Activated CD4-positive, alpha-beta T cell treated with anti-CD3 and anti-CD28 coated beads, Interleukin-2, amount 10 ng/mL, durations not matched to agents 7 days and 5 days (primary cell): ENCODE results near the gene PWP2. TPM values are rescaled to one million over a fixed set of nuclear protein-coding genes. Genes with fewer than 3 reads are reported as not detected.
"Not testable (repeated sequence)": the region's sequence is repeated elsewhere in the genome, so short reads cannot be mapped to it uniquely, and the experiment has no call there.

ENCODE experiments used
- CTCF ChIA-PET: fragments of 350-600 bp; sonication (Branson Sonifier 250); formaldehyde crosslinking; loops from one replicate; lab custom pipeline; 2021; ENCODE audit warnings: antibody characterized with exemption; lab: Charles Lee
- POLR2A ChIA-PET: fragments of 350-600 bp; sonication (Branson Sonifier 250); formaldehyde crosslinking; loops from one replicate; lab custom pipeline; 2021; ENCODE audit warnings: antibody characterized with exemption; lab: Charles Lee
- DNase-seq: peaks from one replicate; pipeline ENCODE4 v3.0.0-alpha.2; 2020
- H3K27ac Mint-ChIP-seq: one replicate; pipeline ENCODE4 v1.8.0; 2021; ENCODE audit warnings: mild to moderate bottlenecking, moderate library complexity, mixed read lengths
- H3K27me3 Mint-ChIP-seq: one replicate; pipeline ENCODE4 v1.8.0; 2021; ENCODE audit warnings: mixed read lengths
- H3K36me3 Mint-ChIP-seq: one replicate; pipeline ENCODE4 v1.8.0; 2021; ENCODE audit warnings: low read depth, mixed read lengths
- H3K4me1 Mint-ChIP-seq: one replicate; pipeline ENCODE4 v1.8.0; 2021; ENCODE audit warnings: mixed read lengths
- H3K4me3 Mint-ChIP-seq: one replicate; pipeline ENCODE4 v1.8.0; 2021; ENCODE audit warnings: mild to moderate bottlenecking, moderate library complexity, mixed read lengths
- H3K9me3 Mint-ChIP-seq: one replicate; pipeline ENCODE4 v1.8.0; 2021; ENCODE audit warnings: mixed read lengths
- total RNA-seq, 2 experiments: library from RNA; stranded (reverse); gene quantifications; one replicate each; pipeline ENCODE4 v1.2.3, GENCODE V29; 2021

Gene PWP2
- total RNA-seq, 2 experiments from 2014 or later, result 24.2 to 29.0 TPM

DNA sequence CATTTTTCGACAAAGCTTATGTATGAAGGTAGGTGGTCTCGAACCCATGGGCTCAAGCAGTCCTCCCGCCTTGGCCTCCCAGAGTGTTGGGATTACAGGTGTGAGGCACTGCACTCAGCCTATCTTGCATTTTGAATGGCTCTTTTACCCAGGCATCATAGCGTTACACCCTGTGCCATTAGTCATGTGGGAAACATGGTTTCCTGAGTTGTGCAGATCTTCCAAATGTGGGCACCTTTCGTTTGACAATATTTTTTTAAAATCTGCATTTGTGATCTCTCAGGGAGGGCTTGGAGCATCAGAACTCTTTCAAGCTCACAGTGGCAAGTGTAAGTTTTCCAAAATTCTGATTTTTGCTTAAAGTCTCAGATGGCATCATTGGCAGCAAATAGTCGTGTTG, 8.7 kb upstream of the PWP2 start:
- DNase-seq, POLR2A ChIA-PET, H3K4me3 Mint-ChIP-seq, H3K27ac Mint-ChIP-seq, CTCF ChIA-PET, H3K27me3 Mint-ChIP-seq, H3K4me1 Mint-ChIP-seq, H3K9me3 Mint-ChIP-seq: not testable (repeated sequence)
- H3K36me3 Mint-ChIP-seq, result peaks cover 11% of the 10 kb centered on the region

DNA sequence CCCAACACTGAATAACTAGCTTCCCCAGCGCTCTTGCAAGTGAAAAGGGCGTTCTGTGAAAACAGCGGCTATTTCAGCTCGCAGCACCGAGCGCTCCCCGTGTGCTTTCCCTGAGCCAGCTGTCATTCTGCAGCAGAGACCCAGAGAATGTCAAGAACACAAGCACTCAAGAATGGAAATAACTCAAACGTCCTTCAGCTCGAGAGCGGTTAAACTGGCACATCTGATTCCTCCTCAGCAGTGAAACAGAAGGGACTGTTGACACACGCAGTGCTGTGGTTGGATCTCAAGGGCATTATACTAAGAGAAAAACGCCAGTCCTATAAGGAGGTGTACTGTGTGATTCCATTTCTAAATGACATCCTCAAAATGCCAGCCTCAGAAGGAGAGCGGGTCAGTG, 8.2 kb upstream of the PWP2 start:
- H3K27ac Mint-ChIP-seq, DNase-seq, H3K27me3 Mint-ChIP-seq, H3K4me1 Mint-ChIP-seq, CTCF ChIA-PET, H3K4me3 Mint-ChIP-seq, H3K9me3 Mint-ChIP-seq, POLR2A ChIA-PET, H3K36me3 Mint-ChIP-seq: not testable (repeated sequence)

DNA sequence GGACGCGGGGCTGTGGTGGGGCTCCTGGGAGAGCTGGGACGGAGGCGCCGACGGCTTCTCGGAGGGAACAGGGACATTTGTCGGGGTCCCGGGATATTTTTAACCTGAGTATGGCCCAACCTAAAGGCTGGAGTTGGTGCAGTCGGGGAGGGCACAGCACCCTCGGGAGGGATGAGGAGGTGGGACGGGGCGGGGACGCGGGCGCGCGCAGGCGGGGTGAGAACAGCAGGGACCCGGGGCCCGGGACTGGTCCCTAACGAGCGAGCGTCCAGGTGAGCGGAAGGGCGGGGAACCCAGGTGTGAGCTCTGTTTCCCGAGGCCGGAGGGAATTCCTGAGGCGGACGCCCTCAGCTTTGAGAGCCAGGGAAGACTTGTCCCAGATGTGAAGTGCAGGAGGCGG, 390 bp downstream of the PWP2 start:
- H3K27ac Mint-ChIP-seq, H3K4me3 Mint-ChIP-seq, DNase-seq, POLR2A ChIA-PET, CTCF ChIA-PET, H3K4me1 Mint-ChIP-seq, H3K36me3 Mint-ChIP-seq, H3K9me3 Mint-ChIP-seq, H3K27me3 Mint-ChIP-seq: not testable (repeated sequence)

DNA sequence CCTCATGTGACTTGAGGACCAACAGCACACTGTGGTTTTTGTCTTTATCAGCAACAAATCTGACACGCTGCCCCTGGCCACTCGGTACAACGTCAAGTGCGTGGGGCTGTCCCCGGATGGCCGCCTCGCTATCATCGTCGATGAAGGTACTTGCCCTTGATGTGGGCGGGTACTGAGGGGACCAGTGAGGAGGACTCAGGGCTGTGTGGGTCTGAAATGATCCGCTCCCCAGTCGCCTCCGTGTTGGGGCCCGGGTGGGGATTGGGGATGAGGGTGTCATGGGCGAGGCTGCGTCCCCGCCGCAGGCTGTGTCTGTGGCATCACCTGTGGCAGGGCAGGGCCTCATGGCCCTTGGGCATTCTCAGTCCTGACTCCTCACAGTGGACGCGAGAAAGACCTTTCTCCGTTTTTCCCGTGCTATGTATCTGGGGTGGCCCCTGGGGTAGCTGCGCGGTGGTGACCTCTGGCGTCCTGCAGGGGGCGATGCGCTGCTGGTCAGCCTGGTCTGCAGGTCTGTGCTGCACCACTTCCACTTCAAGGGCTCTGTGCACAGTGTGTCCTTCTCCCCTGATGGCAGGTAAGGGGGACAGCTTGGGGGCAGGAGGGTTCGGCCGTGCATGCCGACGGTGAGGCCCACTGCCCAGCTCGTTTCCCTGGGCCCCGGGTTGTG, 6.6 kb downstream of the PWP2 start:
- H3K27ac Mint-ChIP-seq, H3K36me3 Mint-ChIP-seq, POLR2A ChIA-PET, H3K27me3 Mint-ChIP-seq, H3K9me3 Mint-ChIP-seq, H3K4me3 Mint-ChIP-seq, CTCF ChIA-PET, H3K4me1 Mint-ChIP-seq: not testable (repeated sequence)
- DNase-seq, result peak; percentile 24

DNA sequence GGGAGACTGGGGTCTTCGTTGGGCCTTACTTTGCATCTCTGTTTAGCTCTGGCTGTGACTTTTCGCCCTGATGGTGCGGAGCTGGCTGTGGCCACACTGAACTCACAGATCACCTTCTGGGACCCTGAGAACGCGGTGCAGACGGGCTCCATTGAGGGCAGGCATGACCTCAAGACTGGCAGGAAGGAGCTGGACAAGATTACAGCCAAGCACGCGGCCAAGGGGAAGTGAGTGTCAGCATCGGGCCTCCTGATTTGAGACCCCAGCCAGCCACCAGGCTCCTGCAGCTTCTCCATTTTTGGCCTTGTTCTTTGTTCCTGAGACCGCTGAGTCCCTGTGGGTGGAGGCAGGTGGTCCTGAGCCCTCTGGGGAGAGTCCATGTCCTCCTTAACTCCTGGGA, 14.9 kb downstream of the PWP2 start:
- CTCF ChIA-PET, H3K9me3 Mint-ChIP-seq: not testable (repeated sequence)

DNA sequence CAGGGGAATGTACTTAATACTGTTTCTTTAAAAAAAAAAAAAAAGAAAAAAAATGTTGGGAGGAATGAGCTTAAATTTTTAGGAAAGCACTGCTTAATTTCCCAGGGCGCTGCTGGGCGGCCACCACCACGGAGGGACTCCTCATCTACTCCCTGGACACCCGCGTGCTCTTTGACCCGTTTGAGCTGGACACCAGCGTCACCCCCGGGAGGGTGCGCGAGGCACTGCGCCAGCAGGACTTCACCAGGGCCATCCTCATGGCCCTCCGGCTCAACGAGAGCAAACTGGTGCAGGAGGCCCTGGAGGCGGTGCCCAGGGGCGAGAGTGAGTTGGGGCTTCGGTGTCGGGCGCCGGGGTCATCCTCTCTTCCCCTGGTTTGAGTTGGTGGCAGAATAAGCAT, 20.6 kb downstream of the PWP2 start:
- CTCF ChIA-PET, H3K4me3 Mint-ChIP-seq, H3K27me3 Mint-ChIP-seq: not testable (repeated sequence)

More for the DNA sequence above, 14.9 kb downstream of the PWP2 start:
- H3K27ac Mint-ChIP-seq, H3K4me1 Mint-ChIP-seq, POLR2A ChIA-PET, H3K27me3 Mint-ChIP-seq, H3K36me3 Mint-ChIP-seq, DNase-seq, H3K4me3 Mint-ChIP-seq: not testable (repeated sequence)

DNA sequence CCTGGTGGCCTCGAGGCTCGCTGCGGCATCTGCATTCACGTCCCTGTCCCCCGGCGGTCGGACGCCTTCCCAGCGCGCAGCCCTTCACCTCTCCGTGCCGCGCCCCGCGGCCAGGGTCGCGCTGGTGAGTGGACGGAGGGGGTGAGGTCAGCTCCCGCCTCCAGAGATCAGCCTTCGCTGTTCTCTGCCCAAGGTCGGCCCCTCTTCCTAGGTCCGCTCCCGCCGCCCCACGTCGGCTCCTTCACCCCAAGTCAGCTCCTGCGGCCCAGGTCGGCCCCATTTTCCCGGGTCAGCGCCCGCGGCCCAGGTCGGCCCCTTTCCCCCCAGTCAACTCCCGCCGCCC, 26.5 kb downstream of the PWP2 start:
- H3K36me3 Mint-ChIP-seq, H3K27ac Mint-ChIP-seq, POLR2A ChIA-PET, CTCF ChIA-PET, DNase-seq, H3K4me1 Mint-ChIP-seq, H3K27me3 Mint-ChIP-seq, H3K9me3 Mint-ChIP-seq: not testable (repeated sequence)
- peak overlapping the region; percentile 58 for H3K4me3 Mint-ChIP-seq

More for the DNA sequence above, 20.6 kb downstream of the PWP2 start:
- H3K27ac Mint-ChIP-seq, H3K4me1 Mint-ChIP-seq, H3K36me3 Mint-ChIP-seq, POLR2A ChIA-PET, DNase-seq, H3K9me3 Mint-ChIP-seq: not testable (repeated sequence)

DNA sequence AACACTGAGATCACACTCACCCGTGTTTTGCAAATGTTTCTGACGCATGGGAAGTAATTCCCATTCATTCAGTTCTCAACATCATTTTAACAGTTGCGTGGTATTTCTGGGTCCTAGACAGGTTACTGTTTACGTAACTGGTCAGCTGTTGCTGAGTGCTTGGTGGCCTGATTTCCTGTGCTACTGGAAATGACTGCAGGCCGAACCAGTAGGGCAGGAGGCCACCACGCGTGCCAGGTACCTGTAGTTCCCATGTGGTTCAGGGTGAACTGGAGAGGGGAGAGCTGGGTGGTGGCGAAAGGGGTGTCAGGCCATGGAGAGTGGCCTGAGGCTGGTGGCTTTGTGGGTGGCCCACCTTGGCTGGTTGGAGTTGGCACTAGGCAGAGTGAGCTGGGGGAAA, 27.5 kb downstream of the PWP2 start:
- H3K9me3 Mint-ChIP-seq, H3K4me1 Mint-ChIP-seq, CTCF ChIA-PET, DNase-seq, POLR2A ChIA-PET, H3K4me3 Mint-ChIP-seq, H3K27ac Mint-ChIP-seq, H3K27me3 Mint-ChIP-seq, H3K36me3 Mint-ChIP-seq: not testable (repeated sequence)

DNA sequence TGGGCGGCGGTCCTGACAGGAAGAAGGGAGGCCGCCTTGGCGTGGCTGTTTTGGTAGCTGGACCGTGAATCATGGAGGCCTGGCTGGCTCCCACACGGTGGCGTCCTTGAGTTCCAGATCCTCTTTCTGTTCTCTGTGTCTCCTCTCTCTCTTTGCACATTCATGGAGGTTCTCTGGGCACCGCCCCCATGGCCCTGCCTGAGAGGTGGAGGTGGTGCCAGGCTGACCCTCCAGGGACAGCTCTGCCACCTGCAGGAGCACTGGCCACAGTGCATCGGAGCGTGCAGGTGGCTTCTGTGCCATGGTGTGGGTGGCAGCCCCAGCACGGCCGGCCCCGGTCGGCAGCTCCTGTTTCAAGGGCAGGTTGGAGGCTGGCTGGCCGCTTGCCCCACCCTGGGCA, 30.8 kb downstream of the PWP2 start:
- H3K4me1 Mint-ChIP-seq, CTCF ChIA-PET, H3K27ac Mint-ChIP-seq, H3K27me3 Mint-ChIP-seq, POLR2A ChIA-PET, H3K4me3 Mint-ChIP-seq, H3K36me3 Mint-ChIP-seq, H3K9me3 Mint-ChIP-seq: not testable (repeated sequence)
- peak; percentile 17 for DNase-seq

DNA sequence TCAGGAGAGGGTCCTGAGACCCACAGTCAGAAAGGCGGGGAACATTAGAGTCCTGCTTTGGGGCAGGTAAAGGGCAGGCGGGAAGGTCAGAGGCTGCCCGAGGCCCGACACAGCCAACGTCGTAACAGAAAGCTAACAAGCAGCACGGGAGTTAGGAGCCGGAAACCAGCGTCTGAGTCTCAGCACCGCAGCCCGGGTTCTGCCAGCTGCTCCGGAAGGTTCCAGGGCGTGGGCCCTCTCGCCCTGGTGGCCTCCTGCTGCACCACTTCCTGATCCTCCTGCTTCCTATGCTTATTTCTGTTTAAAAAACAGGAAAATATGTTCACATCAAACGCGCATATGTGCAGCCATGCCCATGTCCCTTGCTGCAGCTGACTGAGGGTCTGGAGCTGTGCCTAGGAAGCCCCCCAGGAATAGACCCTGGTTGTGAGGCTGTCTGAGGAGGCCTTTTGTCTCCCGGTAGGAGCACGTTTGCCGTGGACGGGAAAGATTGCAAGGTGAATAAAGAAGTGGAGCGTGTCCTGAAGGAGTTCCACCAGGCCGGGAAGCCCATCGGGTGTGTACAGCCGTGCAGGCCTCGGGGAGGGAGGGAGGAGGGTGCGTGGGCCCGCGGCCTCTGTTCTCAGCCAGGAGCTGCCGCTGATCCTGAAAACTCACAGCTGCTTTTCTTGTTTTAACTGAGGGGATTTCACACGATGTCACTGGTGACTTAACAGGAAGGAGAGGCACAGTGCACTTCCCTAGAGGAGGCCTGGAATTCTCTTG, 32.8 kb downstream of the PWP2 start:
- CTCF ChIA-PET, POLR2A ChIA-PET, H3K36me3 Mint-ChIP-seq, H3K4me1 Mint-ChIP-seq, H3K9me3 Mint-ChIP-seq, DNase-seq, H3K4me3 Mint-ChIP-seq, H3K27me3 Mint-ChIP-seq: not testable (repeated sequence)
- peak overlapping the region; percentile 9 for H3K27ac Mint-ChIP-seq

DNA sequence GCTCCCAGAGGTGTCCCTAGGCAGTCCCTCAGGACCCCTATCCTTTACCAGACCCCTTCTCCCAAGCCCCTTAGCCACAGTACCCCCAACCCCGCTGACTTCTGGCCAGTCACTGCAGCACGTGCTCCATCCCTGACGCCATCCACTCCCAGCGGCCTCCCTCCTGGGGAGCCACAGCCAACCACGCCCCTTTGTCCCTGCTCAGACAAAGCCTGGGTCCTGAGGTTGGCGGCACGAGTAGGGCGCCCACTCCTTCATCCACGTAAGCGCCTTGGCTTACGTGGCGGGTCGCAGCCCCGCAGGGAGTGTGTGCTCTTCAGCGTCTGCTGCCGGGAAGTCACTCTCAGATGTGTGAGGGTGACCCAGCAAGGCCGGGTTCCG, 33.3 kb downstream of the PWP2 start:
- DNase-seq, H3K27ac Mint-ChIP-seq, H3K36me3 Mint-ChIP-seq, H3K4me3 Mint-ChIP-seq, H3K27me3 Mint-ChIP-seq, H3K9me3 Mint-ChIP-seq, H3K4me1 Mint-ChIP-seq, POLR2A ChIA-PET, CTCF ChIA-PET: not testable (repeated sequence)

DNA sequence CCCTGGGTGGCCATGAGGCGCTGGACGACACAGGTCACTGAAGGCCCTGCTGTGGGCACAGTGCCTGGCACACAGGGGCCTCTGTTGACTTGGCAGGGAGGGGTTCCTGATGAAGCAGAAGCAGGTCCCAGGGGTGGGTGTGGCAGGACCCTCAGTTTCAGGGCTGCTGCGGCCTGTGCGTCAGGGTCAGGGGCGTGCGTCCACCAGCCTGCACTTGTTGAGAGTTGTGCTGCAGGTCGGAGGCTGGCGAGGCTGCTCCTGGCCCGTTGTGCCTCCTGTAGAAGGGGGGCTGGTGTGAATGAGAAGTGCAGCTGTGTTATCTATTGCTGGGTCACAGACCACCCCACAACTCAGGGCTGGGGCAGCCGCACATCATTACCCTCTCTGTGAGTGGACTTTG, 35.3 kb downstream of the PWP2 start:
- H3K4me1 Mint-ChIP-seq, H3K27me3 Mint-ChIP-seq, H3K9me3 Mint-ChIP-seq, H3K36me3 Mint-ChIP-seq, H3K4me3 Mint-ChIP-seq, CTCF ChIA-PET, DNase-seq, POLR2A ChIA-PET, H3K27ac Mint-ChIP-seq: not testable (repeated sequence)

DNA sequence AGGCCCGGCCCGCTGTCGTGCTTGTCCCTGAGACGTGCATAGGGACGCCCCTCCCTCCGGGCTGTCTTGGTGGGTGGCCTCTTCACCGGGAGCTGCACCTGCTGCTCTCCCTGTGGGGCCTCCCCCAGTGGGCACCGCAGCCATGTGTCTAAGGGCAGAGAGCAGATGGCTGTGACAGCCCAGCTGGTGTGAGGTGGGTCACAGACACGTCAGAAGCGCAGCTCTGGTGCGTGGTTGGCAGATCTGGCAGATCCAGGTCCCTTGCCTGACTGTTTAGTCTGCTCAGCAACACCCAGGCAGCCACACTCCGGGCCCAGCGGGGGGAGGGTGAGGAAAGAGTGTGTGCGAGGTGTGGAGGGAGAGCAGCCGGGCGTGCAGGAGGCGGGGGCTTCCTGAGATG, 36.2 kb downstream of the PWP2 start:
- H3K36me3 Mint-ChIP-seq, H3K9me3 Mint-ChIP-seq, H3K4me3 Mint-ChIP-seq, H3K27me3 Mint-ChIP-seq, DNase-seq, H3K27ac Mint-ChIP-seq, POLR2A ChIA-PET, H3K4me1 Mint-ChIP-seq, CTCF ChIA-PET: not testable (repeated sequence)

DNA sequence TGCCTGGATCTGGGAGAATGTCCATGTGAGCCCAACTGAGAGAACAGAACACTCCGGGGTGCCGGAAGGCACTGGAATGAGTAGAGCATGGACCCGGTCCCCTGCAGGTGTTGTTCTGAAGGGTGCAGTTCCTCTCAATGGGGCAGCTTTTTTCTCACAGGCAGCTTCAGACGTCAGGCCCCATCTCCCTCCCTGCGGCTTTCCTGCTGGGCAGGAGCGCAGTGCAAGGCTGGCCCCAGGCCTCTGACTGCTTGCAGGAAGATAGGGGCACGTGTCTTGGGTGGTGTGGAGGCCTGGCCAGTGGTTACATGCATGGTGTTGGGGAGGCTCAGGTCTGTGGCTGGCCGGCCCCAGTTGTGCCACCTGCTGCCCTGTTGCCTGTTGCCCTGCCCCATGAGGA, 36.8 kb downstream of the PWP2 start:
- H3K36me3 Mint-ChIP-seq, H3K4me3 Mint-ChIP-seq, H3K27me3 Mint-ChIP-seq, H3K4me1 Mint-ChIP-seq, CTCF ChIA-PET, DNase-seq, POLR2A ChIA-PET, H3K9me3 Mint-ChIP-seq: not testable (repeated sequence)
- H3K27ac Mint-ChIP-seq, result peak overlapping the region; percentile 25
